SK-N-SH treated with all-trans-retinoic acid at 6 μM for 48 hours (cell line): ENCODE data around the gene FTO.

Experiments
- ATAC-seq: fragments of 200-7000 bp; cut with Tn5 transposase; 3 replicates; pipeline ENCODE4 v1.9.1; 2020; ENCODE audit warnings: mild to moderate bottlenecking, moderate library complexity
- ARNTL ChIP-seq: fragments of 450-650 bp; formaldehyde crosslinking; IDR thresholded peaks from 2 replicates; pipeline ENCODE4 v1.5.0; 2020; ENCODE audit warnings: low read depth, mild to moderate bottlenecking, moderate library complexity, borderline replicate concordance
- BACH2 ChIP-seq: fragments of 250-450 bp; sonication (Bioruptor Pico); IDR thresholded peaks from 2 replicates; pipeline ENCODE4 v1.9.0; 2021; ENCODE audit warnings: mild to moderate bottlenecking, borderline replicate concordance
- CREB5 ChIP-seq: fragments of 250-450 bp; sonication (Bioruptor Pico); IDR thresholded peaks from 2 replicates; pipeline ENCODE4 v1.5.1; 2020; ENCODE audit warnings: low read depth, mild to moderate bottlenecking, moderate library complexity
- CSDC2 ChIP-seq: fragments of 250-450 bp; sonication (Bioruptor Pico); IDR thresholded peaks from 2 replicates; pipeline ENCODE4 v1.5.0; 2020; ENCODE audit warnings: mild to moderate bottlenecking, moderate library complexity
- CSRNP3 ChIP-seq: fragments of 250-450 bp; sonication (Bioruptor Pico); IDR thresholded peaks from 2 replicates; pipeline ENCODE4 v1.5.1; 2021; ENCODE audit warnings: mild to moderate bottlenecking, moderate library complexity
- ESRRG ChIP-seq: fragments of 250-450 bp; sonication (Bioruptor Pico); IDR thresholded peaks from 2 replicates; pipeline ENCODE4 v1.6.1; 2021; ENCODE audit warnings: mild to moderate bottlenecking
- GLIS3 ChIP-seq: fragments of 250-450 bp; sonication (Bioruptor Pico); IDR thresholded peaks from 2 replicates; pipeline ENCODE4 v1.5.0; 2020; ENCODE audit warnings: mild to moderate bottlenecking, moderate library complexity
- ISL1 ChIP-seq: fragments of 250-450 bp; sonication (Bioruptor Pico); IDR thresholded peaks from 2 replicates; pipeline ENCODE4 v2.1.2; 2022; ENCODE audit warnings: mild to moderate bottlenecking, moderate library complexity
- OSR1 ChIP-seq: fragments of 250-450 bp; sonication (Bioruptor Pico); IDR thresholded peaks from 2 replicates; pipeline ENCODE4 v1.8.0; 2022; ENCODE audit warnings: moderate library complexity, mild to moderate bottlenecking, inconsistent platforms
- POU6F1 ChIP-seq: fragments of 250-450 bp; sonication (Bioruptor Pico); IDR thresholded peaks from 2 replicates; pipeline ENCODE4 v1.8.0; 2021; ENCODE audit warnings: low read depth, mild to moderate bottlenecking, moderate library complexity, borderline replicate concordance
- PPARA ChIP-seq: fragments of 250-450 bp; sonication (Bioruptor Pico); IDR thresholded peaks from 2 replicates; pipeline ENCODE4 v1.5.0; 2020; ENCODE audit warnings: mild to moderate bottlenecking, borderline replicate concordance
- RARB ChIP-seq: fragments of 250-450 bp; sonication (Bioruptor Pico); IDR thresholded peaks from 2 replicates; pipeline ENCODE4 v1.8.0; 2021; ENCODE audit warnings: mild to moderate bottlenecking, moderate library complexity
- SNAI2 ChIP-seq: fragments of 250-450 bp; sonication (Bioruptor Pico); IDR thresholded peaks from 2 replicates; pipeline ENCODE4 v1.5.0; 2020; ENCODE audit warnings: mild to moderate bottlenecking, moderate library complexity
- TCF4 ChIP-seq: fragments of 250-450 bp; sonication (Bioruptor Pico); IDR thresholded peaks from 2 replicates; pipeline ENCODE4 v1.8.0; 2021; ENCODE audit warnings: mild to moderate bottlenecking, moderate library complexity, borderline replicate concordance
- TOX ChIP-seq: fragments of 250-450 bp; sonication (Bioruptor Pico); IDR thresholded peaks from 2 replicates; pipeline ENCODE4 v1.8.0; 2021; ENCODE audit warnings: mild to moderate bottlenecking, moderate library complexity, borderline replicate concordance
- TSHZ2 ChIP-seq: fragments of 250-450 bp; sonication (Bioruptor Pico); IDR thresholded peaks from 2 replicates; pipeline ENCODE4 v1.5.0; 2020; ENCODE audit warnings: mild to moderate bottlenecking, moderate library complexity
- ZC3H10 ChIP-seq: fragments of 250-450 bp; sonication (Bioruptor Pico); IDR thresholded peaks from 2 replicates; pipeline ENCODE4 v1.5.1; 2021; ENCODE audit warnings: mild to moderate bottlenecking, moderate library complexity
- ZFP3 ChIP-seq: fragments of 250-450 bp; sonication (Bioruptor Pico); IDR thresholded peaks from 2 replicates; pipeline ENCODE4 v1.5.0; 2020; ENCODE audit warnings: mild to moderate bottlenecking, moderate library complexity
- ZFP30 ChIP-seq: fragments of 450-650 bp; formaldehyde crosslinking; IDR thresholded peaks from 2 replicates; pipeline ENCODE4 v1.5.0; 2022; ENCODE audit warnings: mild to moderate bottlenecking, moderate library complexity
- ZNF565 ChIP-seq: fragments of 450-650 bp; formaldehyde crosslinking; conservative IDR thresholded peaks from 2 replicates; pipeline ENCODE4 v1.5.0; 2020; ENCODE audit warnings: low read depth, mild to moderate bottlenecking, moderate library complexity
- ZNF70 ChIP-seq: fragments of 450-650 bp; formaldehyde crosslinking; IDR thresholded peaks from 2 replicates; pipeline ENCODE4 v1.5.0; 2020; ENCODE audit warnings: mild to moderate bottlenecking, moderate library complexity
- ZNF8 ChIP-seq: fragments of 450-650 bp; formaldehyde crosslinking; IDR thresholded peaks from 2 replicates; pipeline ENCODE4 v1.5.0; 2020; ENCODE audit warnings: mild to moderate bottlenecking, moderate library complexity

Gene FTO

GRCh38 chr16:53944025-53944424, 240.1 kb downstream of the FTO start (continued):
- no peak for TF ChIP-seq ZNF70 (CRISPR knock-in tag)
- TF ChIP-seq OSR1 (CRISPR knock-in tag): no peak

GRCh38 chr16:53945996-53946395, 242.0 kb downstream of the FTO start:
- TF ChIP-seq GLIS3 (CRISPR knock-in tag) (no peak), TCF4 (CRISPR knock-in tag) (no peak), ESRRG (CRISPR knock-in tag) (no peak), ISL1 (CRISPR knock-in tag) (no peak), RARB (no peak), PPARA (CRISPR knock-in tag) (no peak), OSR1 (CRISPR knock-in tag) (no peak), ZNF70 (CRISPR knock-in tag) (no peak), CREB5 (CRISPR knock-in tag) (no peak), ZFP30 (CRISPR knock-in tag) (no peak)
- peak; percentile 77 for ATAC-seq

- no peak for ATAC-seq
- TF ChIP-seq BACH2 (CRISPR knock-in tag): no peak
- TF ChIP-seq ARNTL (CRISPR knock-in tag): no peak
- TF ChIP-seq TOX (CRISPR knock-in tag): no peak
- TF ChIP-seq ZFP30 (CRISPR knock-in tag): no peak
- no peak for TF ChIP-seq ESRRG (CRISPR knock-in tag)
Measured at GRCh38 chr16:53946746-53947386, 242.9 kb downstream of the FTO start.

- TF ChIP-seq CSRNP3 (CRISPR knock-in tag) (no peak), ARNTL (CRISPR knock-in tag) (no peak), TCF4 (CRISPR knock-in tag) (no peak), RARB (no peak), ZNF8 (no peak), POU6F1 (CRISPR knock-in tag) (no peak), CSDC2 (CRISPR knock-in tag) (no peak), BACH2 (CRISPR knock-in tag) (no peak), ZFP3 (CRISPR knock-in tag) (no peak), TSHZ2 (CRISPR knock-in tag) (no peak), GLIS3 (CRISPR knock-in tag) (no peak), ZNF565 (CRISPR knock-in tag) (no peak), OSR1 (CRISPR knock-in tag) (no peak), ZFP30 (CRISPR knock-in tag) (no peak), TOX (CRISPR knock-in tag) (no peak), ESRRG (CRISPR knock-in tag) (no peak), ISL1 (CRISPR knock-in tag) (no peak), PPARA (CRISPR knock-in tag) (no peak), SNAI2 (CRISPR knock-in tag) (no peak), ZC3H10 (CRISPR knock-in tag) (no peak)
Measured at GRCh38 chr16:53947642-53948041, 243.7 kb downstream of the FTO start.

More at GRCh38 chr16:53947642-53948041, 243.7 kb downstream of the FTO start:
- no peak for ATAC-seq
